ENCODE measurements around the gene ACE. TPM values are rescaled to one million over a fixed set of nuclear protein-coding genes. Genes with fewer than 3 reads are reported as not detected.

ACE gene
- total RNA-seq, 1 donor from 2014 or later: 1.0 TPM

DNA sequence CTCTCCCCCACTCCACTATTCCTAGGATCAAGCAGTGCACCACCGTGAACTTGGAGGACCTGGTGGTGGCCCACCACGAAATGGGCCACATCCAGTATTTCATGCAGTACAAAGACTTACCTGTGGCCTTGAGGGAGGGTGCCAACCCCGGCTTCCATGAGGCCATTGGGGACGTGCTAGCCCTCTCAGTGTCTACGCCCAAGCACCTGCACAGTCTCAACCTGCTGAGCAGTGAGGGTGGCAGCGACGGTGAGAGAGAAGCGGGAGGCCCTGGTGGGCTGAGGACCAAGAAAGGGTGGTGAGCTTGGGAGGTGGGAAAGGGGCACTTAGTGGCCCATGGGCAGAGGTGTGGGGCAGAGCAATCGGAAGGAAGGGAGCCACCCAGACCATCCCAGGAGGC lies 16.6 kb downstream of the ACE start:
- H3K36me3 ChIP-seq (ENCODE audit: insufficient read depth, low read length): no peaks in the 10 kb centered on the region
- FAIRE-seq (no peak), DNase-seq (ENCODE audit: low read depth) (no peak)
- H3K27me3 Mint-ChIP-seq (ENCODE audit: low read depth, unreplicated experiment): peaks cover 50% of the 10 kb centered on the region
- peaks cover 6% of the 10 kb centered on the region for H3K36me3 Mint-ChIP-seq (ENCODE audit: low read depth, unreplicated experiment)
- no peak overlapping the region for H3K4me3 Mint-ChIP-seq (ENCODE audit: unreplicated experiment)
- H3K9ac ChIP-seq (ENCODE audit: low read length): no peak overlapping the region
- no peak overlapping the region for H2AFZ ChIP-seq (ENCODE audit: low read depth, low read length)
- peaks cover 14% of the 10 kb centered on the region for H3K27me3 ChIP-seq (ENCODE audit: insufficient read depth, low read length)
- peaks cover 4% of the 10 kb centered on the region for H3K4me1 Mint-ChIP-seq (ENCODE audit: low read depth, unreplicated experiment)
- H3K4me1 ChIP-seq (ENCODE audit: insufficient read depth, low read length): no peaks in the 10 kb centered on the region
- no peaks in the 10 kb centered on the region for H3K79me2 ChIP-seq (ENCODE audit: insufficient read depth, low read length)
- H3K9me3 ChIP-seq (ENCODE audit: insufficient read depth, low read depth, low read length): no peaks in the 10 kb centered on the region
- H3K27ac Mint-ChIP-seq (ENCODE audit: unreplicated experiment): no peak overlapping the region
- no peak overlapping the region for H3K4me2 ChIP-seq (ENCODE audit: low read length)
- TF ChIP-seq, protein P1, sequence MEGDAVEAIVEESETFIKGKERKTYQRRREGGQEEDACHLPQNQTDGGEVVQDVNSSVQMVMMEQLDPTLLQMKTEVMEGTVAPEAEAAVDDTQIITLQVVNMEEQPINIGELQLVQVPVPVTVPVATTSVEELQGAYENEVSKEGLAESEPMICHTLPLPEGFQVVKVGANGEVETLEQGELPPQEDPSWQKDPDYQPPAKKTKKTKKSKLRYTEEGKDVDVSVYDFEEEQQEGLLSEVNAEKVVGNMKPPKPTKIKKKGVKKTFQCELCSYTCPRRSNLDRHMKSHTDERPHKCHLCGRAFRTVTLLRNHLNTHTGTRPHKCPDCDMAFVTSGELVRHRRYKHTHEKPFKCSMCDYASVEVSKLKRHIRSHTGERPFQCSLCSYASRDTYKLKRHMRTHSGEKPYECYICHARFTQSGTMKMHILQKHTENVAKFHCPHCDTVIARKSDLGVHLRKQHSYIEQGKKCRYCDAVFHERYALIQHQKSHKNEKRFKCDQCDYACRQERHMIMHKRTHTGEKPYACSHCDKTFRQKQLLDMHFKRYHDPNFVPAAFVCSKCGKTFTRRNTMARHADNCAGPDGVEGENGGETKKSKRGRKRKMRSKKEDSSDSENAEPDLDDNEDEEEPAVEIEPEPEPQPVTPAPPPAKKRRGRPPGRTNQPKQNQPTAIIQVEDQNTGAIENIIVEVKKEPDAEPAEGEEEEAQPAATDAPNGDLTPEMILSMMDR (IDR thresholded peaks at IDR 0.05; ENCODE audit: insufficient read depth, low read depth, low read length): no peak
- TF ChIP-seq EZH2 (IDR thresholded peaks at IDR 0.05; ENCODE audit: insufficient read depth, low read length): no peak
- no peaks in the 10 kb centered on the region for H3K9me3 Mint-ChIP-seq (ENCODE audit: unreplicated experiment)
- no peaks in the 10 kb centered on the region for H4K20me1 ChIP-seq (ENCODE audit: insufficient read depth, low read length)
- H3K4me3 ChIP-seq (ENCODE audit: insufficient read depth, low read depth, low read length): no peak overlapping the region
- no peak overlapping the region for H3K27ac ChIP-seq (ENCODE audit: low read depth, low read length)

GRCh38 chr17:63494300-63494928 lies 17.6 kb downstream of the ACE start:
- Histone ChIP-seq H3K27me3 (ENCODE audit: insufficient read depth, low read length) (peaks cover 14% of the 10 kb centered on the region), H3K4me3 (ENCODE audit: insufficient read depth, low read depth, low read length) (no peak overlapping the region), H2AFZ (ENCODE audit: low read depth, low read length) (no peak overlapping the region), H4K20me1 (ENCODE audit: insufficient read depth, low read length) (no peaks in the 10 kb centered on the region), H3K9me3 (ENCODE audit: insufficient read depth, low read depth, low read length) (no peaks in the 10 kb centered on the region), H3K27ac (ENCODE audit: low read depth, low read length) (no peak overlapping the region), H3K4me1 (ENCODE audit: insufficient read depth, low read length) (no peaks in the 10 kb centered on the region), H3K79me2 (ENCODE audit: insufficient read depth, low read length) (no peaks in the 10 kb centered on the region), H3K36me3 (ENCODE audit: insufficient read depth, low read length) (no peaks in the 10 kb centered on the region), H3K4me2 (ENCODE audit: low read length) (no peak overlapping the region), H3K9ac (ENCODE audit: low read length) (no peak overlapping the region)
- DNase-seq (ENCODE audit: low read depth): no peak
- Mint-ChIP-seq H3K36me3 (ENCODE audit: low read depth, unreplicated experiment) (peaks cover 3% of the 10 kb centered on the region), H3K27me3 (ENCODE audit: low read depth, unreplicated experiment) (peaks cover 44% of the 10 kb centered on the region), H3K4me3 (ENCODE audit: unreplicated experiment) (no peak overlapping the region), H3K9me3 (ENCODE audit: unreplicated experiment) (no peaks in the 10 kb centered on the region), H3K27ac (ENCODE audit: unreplicated experiment) (no peak overlapping the region), H3K4me1 (ENCODE audit: low read depth, unreplicated experiment) (peaks cover 7% of the 10 kb centered on the region)
- no peak for FAIRE-seq
- TF ChIP-seq, protein P1 (IDR thresholded peaks at IDR 0.05; ENCODE audit: insufficient read depth, low read depth, low read length): no peak
- TF ChIP-seq EZH2 (IDR thresholded peaks at IDR 0.05; ENCODE audit: insufficient read depth, low read length): no peak

DNA sequence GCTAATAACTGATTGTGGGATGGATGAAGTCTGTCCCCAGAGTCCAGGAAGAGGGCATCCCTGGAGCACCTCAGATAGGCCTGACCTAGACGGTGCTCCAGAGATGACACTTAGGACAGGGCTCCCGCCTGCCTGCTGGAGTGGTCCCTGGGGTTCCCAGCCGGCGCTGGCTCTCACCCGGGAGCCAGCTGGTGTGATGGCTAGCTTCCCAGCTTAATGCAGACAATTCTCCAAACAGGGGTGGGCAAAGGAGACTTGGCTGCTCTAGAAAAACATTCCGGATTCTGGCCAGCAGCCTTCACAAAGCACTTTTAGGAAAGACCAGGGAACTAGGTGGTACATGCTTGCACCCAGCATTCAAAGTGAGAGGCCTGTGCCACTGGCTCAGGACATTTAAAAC lies 18.6 kb downstream of the ACE start:
- Histone ChIP-seq H3K9me3 (ENCODE audit: insufficient read depth, low read depth, low read length) (no peaks in the 10 kb centered on the region), H3K36me3 (ENCODE audit: insufficient read depth, low read length) (no peaks in the 10 kb centered on the region), H3K4me1 (ENCODE audit: insufficient read depth, low read length) (no peaks in the 10 kb centered on the region), H4K20me1 (ENCODE audit: insufficient read depth, low read length) (no peaks in the 10 kb centered on the region), H3K79me2 (ENCODE audit: insufficient read depth, low read length) (no peaks in the 10 kb centered on the region), H2AFZ (ENCODE audit: low read depth, low read length) (no peak overlapping the region), H3K4me2 (ENCODE audit: low read length) (no peak overlapping the region), H3K27ac (ENCODE audit: low read depth, low read length) (no peak overlapping the region), H3K4me3 (ENCODE audit: insufficient read depth, low read depth, low read length) (no peak overlapping the region), H3K27me3 (ENCODE audit: insufficient read depth, low read length) (peaks cover 10% of the 10 kb centered on the region), H3K9ac (ENCODE audit: low read length) (no peak overlapping the region)
- Mint-ChIP-seq H3K9me3 (ENCODE audit: unreplicated experiment) (no peaks in the 10 kb centered on the region), H3K27me3 (ENCODE audit: low read depth, unreplicated experiment) (peaks cover 40% of the 10 kb centered on the region), H3K4me3 (ENCODE audit: unreplicated experiment) (no peak overlapping the region), H3K27ac (ENCODE audit: unreplicated experiment) (no peak overlapping the region), H3K4me1 (ENCODE audit: low read depth, unreplicated experiment) (peaks cover 7% of the 10 kb centered on the region), H3K36me3 (ENCODE audit: low read depth, unreplicated experiment) (peaks cover 2% of the 10 kb centered on the region)
- no peak for TF ChIP-seq EZH2 (IDR thresholded peaks at IDR 0.05; ENCODE audit: insufficient read depth, low read length)
- TF ChIP-seq, protein P1 (IDR thresholded peaks at IDR 0.05; ENCODE audit: insufficient read depth, low read depth, low read length): no peak
- DNase-seq (ENCODE audit: low read depth) (no peak), FAIRE-seq (no peak)

Measured in astrocyte (in vitro differentiated cells and primary cell).